ENCODE results near the gene TMEM132C.

The TMEM132C gene

GRCh38 chr12:128571906-128572810 lies 305.2 kb downstream of the TMEM132C start:
- peaks cover 9% of the 10 kb centered on the region for H3K27me3 Mint-ChIP-seq (ENCODE audit: low read depth)
- peaks cover 39% of the 10 kb centered on the region for H3K4me1 Mint-ChIP-seq
- no peak overlapping the region for H3K27ac Mint-ChIP-seq
- no peak overlapping the region for H3K4me3 Mint-ChIP-seq
- H3K9me3 Mint-ChIP-seq, result peaks cover 4% of the 10 kb centered on the region
- H3K36me3 Mint-ChIP-seq (ENCODE audit: low read depth), result peaks cover 3% of the 10 kb centered on the region
- TF ChIP-seq, protein P1, sequence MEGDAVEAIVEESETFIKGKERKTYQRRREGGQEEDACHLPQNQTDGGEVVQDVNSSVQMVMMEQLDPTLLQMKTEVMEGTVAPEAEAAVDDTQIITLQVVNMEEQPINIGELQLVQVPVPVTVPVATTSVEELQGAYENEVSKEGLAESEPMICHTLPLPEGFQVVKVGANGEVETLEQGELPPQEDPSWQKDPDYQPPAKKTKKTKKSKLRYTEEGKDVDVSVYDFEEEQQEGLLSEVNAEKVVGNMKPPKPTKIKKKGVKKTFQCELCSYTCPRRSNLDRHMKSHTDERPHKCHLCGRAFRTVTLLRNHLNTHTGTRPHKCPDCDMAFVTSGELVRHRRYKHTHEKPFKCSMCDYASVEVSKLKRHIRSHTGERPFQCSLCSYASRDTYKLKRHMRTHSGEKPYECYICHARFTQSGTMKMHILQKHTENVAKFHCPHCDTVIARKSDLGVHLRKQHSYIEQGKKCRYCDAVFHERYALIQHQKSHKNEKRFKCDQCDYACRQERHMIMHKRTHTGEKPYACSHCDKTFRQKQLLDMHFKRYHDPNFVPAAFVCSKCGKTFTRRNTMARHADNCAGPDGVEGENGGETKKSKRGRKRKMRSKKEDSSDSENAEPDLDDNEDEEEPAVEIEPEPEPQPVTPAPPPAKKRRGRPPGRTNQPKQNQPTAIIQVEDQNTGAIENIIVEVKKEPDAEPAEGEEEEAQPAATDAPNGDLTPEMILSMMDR (IDR thresholded peaks at IDR 0.05; ENCODE audit: unreplicated experiment in 3 of 3), result no peak

GRCh38 chr12:128573907-128574306 lies 306.9 kb downstream of the TMEM132C start:
- Mint-ChIP-seq H3K4me3 (no peak overlapping the region), H3K27ac (no peak overlapping the region), H3K4me1 (peaks cover 37% of the 10 kb centered on the region), H3K36me3 (ENCODE audit: low read depth) (peaks cover 3% of the 10 kb centered on the region), H3K9me3 (peaks cover 4% of the 10 kb centered on the region), H3K27me3 (ENCODE audit: low read depth) (peaks cover 7% of the 10 kb centered on the region)
- TF ChIP-seq, protein P1 (IDR thresholded peaks at IDR 0.05; ENCODE audit: unreplicated experiment in 3 of 3), result no peak

GRCh38 chr12:128578045-128578444 lies 311.1 kb downstream of the TMEM132C start:
- peaks cover 14% of the 10 kb centered on the region for H3K36me3 Mint-ChIP-seq (ENCODE audit: low read depth)
- H3K4me1 Mint-ChIP-seq, result peaks cover 43% of the 10 kb centered on the region
- peak overlapping the region in 2 of 3 experiments; percentile 3 to 30 for H3K27ac Mint-ChIP-seq
- H3K27me3 Mint-ChIP-seq (ENCODE audit: low read depth), result peaks cover 7% of the 10 kb centered on the region
- TF ChIP-seq, protein P1 (IDR thresholded peaks at IDR 0.05; ENCODE audit: unreplicated experiment in 3 of 3), result no peak
- H3K9me3 Mint-ChIP-seq, result peaks cover 9% of the 10 kb centered on the region
- no peak overlapping the region for H3K4me3 Mint-ChIP-seq

GRCh38 chr12:128581321-128581761 lies 314.4 kb downstream of the TMEM132C start:
- TF ChIP-seq, protein P1 (IDR thresholded peaks at IDR 0.05; ENCODE audit: unreplicated experiment in 3 of 3), result no peak
- H3K27ac Mint-ChIP-seq, result peak overlapping the region; percentile 53 to 81 (median 80)
- H3K4me3 Mint-ChIP-seq, result peak overlapping the region in 1 of 3 experiments; percentile 30
- H3K27me3 Mint-ChIP-seq (ENCODE audit: low read depth), result peaks cover 3% of the 10 kb centered on the region
- H3K9me3 Mint-ChIP-seq, result peaks cover 9% of the 10 kb centered on the region
- H3K36me3 Mint-ChIP-seq (ENCODE audit: low read depth), result peaks cover 11% of the 10 kb centered on the region
- peaks cover 42% of the 10 kb centered on the region for H3K4me1 Mint-ChIP-seq

- H3K4me3 Mint-ChIP-seq, result no peak overlapping the region
- peaks cover 38% of the 10 kb centered on the region for H3K4me1 Mint-ChIP-seq
- H3K9me3 Mint-ChIP-seq, result peaks cover 9% of the 10 kb centered on the region
- TF ChIP-seq, protein P1 (IDR thresholded peaks at IDR 0.05; ENCODE audit: unreplicated experiment in 3 of 3), result no peak
- no peaks in the 10 kb centered on the region for H3K27me3 Mint-ChIP-seq (ENCODE audit: low read depth)
- H3K27ac Mint-ChIP-seq, result no peak overlapping the region
- peaks cover 11% of the 10 kb centered on the region for H3K36me3 Mint-ChIP-seq (ENCODE audit: low read depth)
Measured at GRCh38 chr12:128583453-128583852, 316.5 kb downstream of the TMEM132C start.

Measured in nephron (organoid).